HG03354 (cell line): ENCODE data around the gene ENPP3.

Experiments used
- ATAC-seq: cut with Tn5 transposase; IDR thresholded peaks from one replicate; pipeline ENCODE4 v1.9.1; 2021; ENCODE audit warnings: mild to moderate bottlenecking; ENCODE audit not compliant: unreplicated experiment, poor library complexity, severe bottlenecking

The ENPP3 gene

DNA sequence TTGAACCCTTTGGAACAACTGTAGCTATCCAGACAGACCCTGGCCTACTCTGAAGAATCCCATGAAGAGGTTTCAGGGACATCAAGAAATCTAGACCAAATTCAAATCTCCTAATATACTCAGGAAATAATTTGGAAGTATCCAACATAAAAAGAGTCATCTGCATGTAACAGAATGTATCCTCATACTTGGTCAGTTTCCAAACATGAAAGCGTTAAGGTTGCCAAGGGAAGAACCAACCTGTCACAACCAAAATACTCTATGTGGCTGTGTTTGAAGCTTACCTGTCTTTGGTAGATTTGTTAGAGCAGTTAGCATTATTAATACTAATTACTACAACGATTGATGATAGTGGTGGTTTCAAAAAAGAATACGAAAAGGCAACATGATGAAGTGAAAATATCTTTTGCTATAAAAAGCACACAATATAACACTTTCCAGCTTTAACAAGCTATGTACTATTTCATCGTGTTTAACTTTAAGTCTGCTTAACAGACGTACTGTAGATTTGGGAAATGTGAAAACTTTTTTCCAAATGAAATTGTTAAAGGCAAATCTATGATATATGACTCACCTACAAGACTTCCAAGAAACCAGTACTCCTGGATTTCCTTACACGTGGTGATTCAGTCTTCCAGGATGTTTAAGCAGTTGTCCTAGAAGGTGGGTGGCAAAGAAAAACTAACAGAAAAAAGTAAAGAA lies 124.1 kb downstream of the ENPP3 start:
- ATAC-seq, result no peak

DNA sequence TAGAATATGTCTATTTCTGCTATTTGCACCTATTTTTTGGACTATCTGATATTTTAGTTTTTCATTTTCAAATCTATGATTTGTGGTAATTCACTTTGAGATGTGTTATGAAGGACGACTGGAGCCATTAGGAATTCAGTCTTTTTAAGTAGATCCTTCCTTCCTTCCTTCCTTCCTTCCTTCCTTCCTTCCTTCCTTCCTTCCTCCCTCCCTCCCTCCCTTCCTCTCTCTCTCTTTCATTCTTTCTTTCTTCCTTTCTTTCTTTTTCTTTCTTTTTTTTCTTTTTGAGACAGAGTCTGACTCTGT lies 124.6 kb downstream of the ENPP3 start:
- ATAC-seq, result no peak

DNA sequence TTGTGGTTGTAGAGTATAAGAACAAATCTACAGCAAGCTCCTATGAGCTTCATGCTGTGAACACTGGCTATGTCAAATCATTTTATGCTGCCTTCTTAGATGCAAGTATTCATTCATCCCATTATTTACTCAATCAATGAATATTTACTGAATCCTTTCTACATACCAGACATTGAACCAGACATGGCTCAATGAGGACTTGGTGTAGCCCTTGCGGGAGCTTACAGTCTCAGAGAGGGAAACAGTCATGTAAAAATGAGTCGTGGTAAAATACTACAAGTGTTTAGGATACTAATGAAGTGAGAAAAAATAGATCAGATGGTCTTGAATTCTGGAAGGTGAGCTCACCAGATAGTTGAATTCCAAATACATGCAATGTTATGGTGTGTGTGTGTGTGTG lies 125.9 kb downstream of the ENPP3 start:
- no peak for ATAC-seq

DNA sequence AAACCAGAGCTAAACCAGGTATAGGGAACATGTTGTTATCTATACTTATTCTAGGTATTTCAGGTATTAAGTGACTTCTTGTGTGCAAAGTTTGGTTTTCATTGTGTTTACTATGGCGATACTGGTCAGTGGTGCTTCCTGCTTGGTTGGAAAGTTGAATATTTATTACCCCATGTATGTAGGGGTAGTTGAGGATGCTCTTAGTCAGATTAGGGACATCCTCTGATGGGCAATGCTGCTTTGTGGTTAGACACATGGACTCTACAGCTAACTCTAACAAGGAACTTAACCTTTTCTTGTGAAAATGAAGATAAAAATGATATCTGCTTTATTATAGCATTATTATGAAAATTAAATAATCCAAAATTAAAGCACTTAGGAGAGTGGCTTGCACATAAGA lies 126.6 kb downstream of the ENPP3 start:
- ATAC-seq, result no peak

DNA sequence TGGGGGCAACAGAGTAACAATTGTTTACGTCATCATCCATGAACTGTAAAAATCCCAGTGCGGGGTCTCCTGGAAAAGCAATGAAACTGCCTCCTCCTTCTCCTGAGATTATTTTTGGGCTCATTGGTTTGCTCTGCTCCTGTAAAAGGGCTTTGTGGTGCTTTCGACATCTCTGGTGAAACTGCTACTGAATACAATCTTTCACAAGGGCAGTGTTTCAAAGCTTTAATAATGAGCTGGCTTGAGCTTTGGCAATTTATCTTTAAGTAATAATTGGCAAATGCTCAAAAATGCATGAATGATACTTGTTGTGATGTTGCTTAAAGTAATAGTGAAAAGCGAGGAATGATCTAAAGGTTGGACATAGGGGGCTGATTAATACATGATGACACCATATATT lies 127.2 kb downstream of the ENPP3 start:
- ATAC-seq, result no peak

DNA sequence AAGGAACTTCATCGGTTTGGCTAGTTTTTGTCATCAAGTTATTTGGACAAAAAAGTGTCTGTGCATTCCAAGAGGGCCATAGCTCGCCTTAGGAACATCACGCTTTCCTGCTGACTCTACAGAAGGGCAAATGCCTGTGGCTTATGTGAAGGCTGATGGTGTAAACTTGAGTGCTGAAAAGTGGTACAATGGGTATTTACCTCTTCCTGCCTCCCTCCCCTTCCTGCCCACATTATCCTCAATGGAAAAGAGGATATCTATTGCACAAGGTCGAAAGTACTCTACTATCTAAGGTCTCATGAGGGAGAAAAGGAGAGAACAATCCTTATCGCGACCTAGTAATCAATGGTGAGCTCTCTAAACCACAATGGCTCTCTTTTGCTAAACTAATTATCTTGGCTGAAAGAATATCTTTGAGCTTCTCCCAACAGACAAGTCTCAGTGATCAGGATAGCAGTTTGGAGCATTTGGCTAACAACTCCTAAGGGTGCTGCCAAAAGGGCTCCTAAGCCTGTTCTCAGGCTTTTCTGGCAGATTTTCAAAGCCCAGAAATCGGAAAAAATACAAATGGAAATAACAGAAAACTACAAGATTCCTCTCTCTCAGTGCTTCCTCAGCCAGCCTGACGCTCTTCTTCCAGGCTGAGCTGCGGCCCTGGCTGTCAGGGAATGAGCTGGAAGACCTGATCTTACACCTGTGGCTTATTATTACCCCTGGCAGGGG lies 128.1 kb downstream of the ENPP3 start:
- ATAC-seq, result no peak

DNA sequence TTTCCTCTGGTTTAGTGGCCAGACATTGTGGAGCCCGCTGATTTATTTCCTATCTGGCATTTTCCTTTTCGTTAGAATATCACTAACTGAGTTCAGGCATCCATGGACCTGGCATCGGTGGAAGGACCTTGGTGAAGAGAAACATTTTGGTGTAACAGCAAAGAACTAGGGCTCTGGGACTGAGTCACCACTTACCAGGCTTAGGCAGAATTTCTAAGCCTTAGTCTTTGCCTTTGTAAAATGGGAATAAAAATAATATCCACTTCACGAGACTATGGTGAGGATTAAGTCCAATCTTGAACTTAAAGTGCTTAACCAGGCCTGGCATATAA lies 128.7 kb downstream of the ENPP3 start:
- no peak for ATAC-seq

DNA sequence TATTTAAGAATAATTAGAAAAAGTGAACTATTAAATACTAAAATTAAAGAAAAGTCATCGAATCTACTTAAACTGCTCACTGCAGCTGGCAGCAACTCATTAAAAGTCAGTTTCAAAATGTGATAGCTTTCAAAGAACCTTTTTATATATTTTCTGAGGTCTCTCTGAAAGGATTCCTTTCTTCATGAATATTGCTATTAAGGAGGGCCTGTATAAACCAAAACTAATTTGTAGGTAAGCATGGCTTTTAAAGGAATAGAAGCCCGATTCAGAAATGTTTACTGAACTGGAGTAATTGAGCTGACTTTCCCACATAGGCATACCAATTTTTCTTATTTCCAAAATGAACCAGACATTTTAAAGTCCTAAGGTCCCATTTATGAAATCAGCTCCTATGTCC lies 129.5 kb downstream of the ENPP3 start:
- ATAC-seq, result no peak

DNA sequence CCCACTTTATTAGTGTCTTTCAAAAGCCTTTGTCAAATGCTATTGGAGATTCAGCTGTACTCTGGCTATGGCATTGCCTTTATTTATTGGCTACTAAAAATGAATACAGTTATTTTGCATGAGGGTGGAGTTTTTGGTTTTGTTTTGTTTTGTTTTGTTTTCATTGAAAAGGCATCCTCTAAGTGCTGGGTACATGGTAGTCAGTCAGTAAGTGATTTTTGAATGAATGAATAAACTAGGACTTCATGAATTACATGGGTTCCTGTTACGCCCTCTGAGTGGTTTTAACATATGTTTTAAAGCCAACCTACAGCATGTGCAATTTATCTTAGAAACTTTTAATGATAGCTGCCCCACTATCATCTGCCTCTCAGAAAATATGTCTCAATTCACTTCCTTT lies 131.9 kb downstream of the ENPP3 start:
- ATAC-seq, result no peak

DNA sequence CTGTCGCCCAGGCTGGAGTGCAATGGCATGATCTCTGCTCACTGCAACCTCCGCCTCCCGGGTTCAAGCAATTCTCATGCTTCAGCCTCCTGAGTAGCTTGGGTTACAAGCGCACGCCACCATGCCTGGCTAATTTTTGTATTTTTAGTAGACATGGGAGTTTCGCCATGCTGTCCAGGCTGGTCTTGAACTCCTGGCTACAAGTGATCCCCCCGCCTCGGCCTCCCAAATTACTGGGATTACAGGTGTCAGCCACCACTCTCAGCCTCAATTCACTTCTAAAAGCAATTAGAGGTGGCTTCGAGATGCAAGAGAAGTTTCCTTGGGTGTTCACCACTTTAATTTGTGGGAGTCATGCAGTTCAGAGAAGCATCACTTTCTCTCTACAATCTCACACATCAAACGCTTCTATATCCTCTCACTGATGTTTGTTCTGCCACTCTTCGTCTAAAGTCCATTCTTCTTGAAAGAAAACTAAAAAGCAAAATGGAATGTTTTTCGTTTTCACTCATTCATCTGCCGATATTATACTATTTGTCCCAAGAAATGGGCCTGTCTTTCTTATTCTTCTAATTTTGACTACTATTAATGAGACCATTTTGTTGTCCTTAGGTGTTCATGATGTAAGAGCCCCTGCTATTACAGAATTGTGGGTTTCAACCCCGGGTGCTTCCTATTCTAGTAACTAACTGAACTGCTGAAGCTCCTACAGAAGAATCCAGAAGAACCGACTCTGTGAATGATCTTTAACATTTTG lies 132.5 kb downstream of the ENPP3 start:
- ATAC-seq, result no peak

DNA sequence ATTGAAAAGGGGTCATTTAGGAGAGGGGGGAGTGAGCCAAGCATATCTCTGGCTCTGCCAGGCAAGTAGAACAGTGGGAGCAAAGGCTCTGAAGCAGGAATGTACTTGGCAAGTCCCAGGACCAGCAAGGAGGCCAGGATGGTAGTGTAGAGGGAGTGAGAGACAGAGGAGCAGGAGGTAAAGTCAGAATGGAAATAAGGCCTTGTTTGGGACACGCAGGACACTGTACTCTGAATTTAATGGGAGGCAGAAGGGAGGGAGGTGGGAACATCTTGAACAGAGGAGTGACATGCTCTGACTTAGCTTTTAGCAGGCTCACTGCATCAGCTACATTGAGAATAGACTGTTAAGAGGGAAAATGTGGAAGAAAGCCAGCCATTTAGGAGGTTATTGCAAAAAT lies 133.7 kb downstream of the ENPP3 start:
- no peak for ATAC-seq

DNA sequence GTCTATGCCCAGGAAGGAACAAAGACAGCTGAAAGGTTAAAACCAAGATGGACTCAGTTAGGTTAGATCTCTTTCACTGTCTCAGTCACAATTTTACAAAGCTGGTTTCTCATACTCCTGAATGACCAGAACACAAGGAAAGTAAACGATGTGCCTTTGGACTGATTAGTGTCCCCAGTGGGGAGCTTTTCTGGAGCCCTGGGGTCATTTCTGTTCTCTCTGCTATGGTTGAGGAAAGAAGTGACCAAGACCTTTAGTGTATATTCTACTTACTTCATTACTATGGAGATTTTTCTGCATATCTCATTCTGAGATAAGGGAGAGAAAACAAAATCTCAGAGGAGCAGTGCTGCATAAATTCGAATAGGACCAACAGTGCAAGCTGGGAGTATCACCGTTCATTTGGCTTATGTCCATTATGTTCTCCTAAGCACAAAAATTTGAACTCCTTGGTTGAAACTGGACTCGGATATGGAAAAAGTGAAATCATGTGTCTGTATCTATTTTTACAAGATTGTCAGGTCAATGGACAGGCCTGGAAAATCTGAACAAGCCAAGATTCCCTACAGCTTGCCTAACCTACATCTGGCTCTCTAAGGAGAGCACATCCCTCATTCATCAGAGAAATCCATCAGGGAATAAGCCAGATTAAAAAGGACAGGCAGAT lies 136.3 kb downstream of the ENPP3 start:
- no peak for ATAC-seq

DNA sequence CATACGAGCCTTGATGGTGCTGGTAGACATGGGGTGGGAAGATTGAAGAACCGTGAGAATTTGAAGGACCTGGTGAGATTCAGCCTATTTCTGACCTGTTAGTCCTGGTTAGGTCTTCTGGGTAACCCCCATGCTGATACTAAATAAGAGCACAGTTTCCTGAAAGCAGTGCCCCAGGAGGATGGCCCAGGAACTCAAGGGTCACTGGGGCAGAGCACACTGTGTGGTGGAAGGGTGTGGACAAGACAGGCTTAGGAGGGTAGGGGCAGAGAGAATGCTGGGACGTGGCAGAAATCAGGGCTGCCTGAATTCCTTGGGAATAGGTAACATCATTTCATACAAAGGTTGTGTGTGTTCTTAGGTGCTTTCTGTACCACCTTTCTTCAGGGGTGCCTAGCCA lies 138.8 kb downstream of the ENPP3 start:
- no peak for ATAC-seq

DNA sequence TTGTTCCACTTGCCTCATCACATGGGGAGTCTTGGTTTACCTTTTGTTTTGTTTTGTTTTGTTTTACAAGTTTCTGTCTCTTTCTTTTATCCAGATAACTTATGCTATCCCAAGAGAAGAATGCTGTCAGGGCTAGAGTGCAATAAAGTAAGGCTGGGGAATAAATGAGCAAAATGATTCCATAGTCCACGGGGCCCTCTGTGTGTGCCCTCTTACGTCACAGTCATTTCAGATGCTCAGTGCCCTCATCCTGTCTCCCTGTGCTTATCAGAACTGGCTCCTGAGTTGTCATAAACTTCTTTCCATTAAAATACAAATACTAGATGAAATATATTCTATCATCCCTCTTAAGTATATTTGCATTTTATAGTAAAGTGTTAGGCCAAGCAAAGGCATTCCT lies 139.9 kb downstream of the ENPP3 start:
- ATAC-seq, result no peak

DNA sequence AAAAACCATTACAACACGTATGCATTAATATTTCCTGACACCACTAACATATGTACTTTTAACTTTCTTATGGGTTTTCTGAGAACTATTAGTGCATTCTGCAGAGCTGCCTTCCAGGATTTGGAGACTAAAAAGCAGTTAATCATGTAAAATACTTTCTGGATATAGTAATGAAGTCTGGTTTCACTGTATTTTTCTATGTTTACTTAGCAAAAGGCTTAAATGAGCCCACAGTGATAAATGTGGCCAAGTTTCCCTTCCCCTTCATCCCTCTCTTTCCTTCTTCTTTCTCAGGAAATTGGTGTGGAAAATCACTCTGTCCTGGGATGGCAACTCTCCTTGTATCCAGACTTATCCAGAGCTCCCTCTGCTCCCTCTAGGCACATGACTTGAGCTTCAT lies 141.1 kb downstream of the ENPP3 start:
- ATAC-seq, result no peak

DNA sequence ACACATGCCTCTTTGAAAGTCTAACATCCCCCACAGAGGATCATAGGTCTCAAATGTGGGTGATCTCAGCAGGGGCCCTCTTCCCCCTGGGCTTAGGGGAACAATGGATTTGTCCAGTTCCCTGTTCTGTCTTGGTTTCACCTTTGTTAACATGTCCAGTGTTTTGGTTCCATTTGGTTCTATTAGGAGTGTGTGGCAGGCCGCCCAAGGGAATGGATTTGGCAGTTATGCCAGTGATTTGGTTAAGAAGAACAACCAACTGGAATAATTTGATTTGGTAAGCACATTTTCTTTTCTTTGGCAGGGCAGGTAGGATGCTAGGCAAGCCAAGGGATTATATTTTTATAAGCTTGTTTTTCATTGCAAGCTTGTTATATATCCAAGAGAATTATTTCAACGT lies 142.2 kb downstream of the ENPP3 start:
- no peak for ATAC-seq

DNA sequence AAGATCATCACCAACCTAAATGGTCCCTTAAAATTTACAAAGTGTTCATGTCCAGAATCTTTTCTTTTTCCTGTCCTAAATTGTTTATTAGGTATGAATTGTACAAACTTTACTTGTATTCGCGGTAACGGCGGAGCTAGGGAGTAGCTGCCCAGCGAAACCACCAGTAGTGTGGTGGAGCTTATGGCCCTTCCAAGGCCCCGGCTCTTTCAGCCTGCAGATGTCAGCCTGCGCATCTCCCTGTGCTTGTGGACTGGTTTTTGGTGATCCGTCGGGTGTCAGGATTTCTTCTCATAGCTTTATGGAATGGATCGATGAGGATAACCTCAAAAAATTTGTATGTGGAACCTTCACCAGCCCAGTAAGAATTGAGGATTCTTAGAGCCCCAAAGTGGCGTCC lies 143.5 kb downstream of the ENPP3 start:
- ATAC-seq, result no peak

DNA sequence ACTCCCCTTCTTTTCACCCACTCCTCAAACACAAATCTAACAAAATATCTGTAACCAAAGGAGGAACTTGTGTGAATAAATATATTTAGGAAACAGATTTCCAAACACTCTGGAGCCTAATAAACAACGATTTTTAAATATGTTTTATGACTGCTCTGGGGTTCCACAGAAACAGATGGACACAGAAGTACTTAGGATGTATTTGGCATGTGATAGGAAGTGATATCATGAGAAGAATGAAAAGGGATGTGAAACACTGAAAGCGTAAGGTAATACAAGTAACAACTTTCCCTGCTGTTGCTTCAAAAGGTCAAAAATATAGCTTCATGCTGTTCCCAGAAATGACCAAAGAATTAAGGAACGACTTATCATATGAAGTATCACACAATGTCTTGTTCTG lies 144.6 kb downstream of the ENPP3 start:
- no peak for ATAC-seq

DNA sequence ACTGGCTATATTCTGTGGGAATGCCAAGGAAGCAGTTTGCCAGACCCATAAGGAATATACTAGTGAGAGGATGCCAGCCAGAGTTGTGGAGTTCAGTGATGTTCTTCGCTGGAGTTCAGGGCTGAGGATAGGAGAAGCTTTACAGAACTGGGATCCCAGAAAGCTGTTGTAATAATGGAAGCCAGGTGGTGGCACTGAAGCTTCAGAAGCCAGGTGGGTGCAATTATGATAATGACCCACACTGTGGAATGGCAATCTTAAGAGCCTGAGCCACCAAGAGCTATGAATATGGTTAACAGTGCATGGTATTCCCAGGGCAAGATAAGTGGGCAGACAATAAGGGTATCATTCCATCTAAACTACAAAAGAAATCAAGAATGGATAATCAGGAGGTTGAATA lies 145.7 kb downstream of the ENPP3 start:
- no peak for ATAC-seq

DNA sequence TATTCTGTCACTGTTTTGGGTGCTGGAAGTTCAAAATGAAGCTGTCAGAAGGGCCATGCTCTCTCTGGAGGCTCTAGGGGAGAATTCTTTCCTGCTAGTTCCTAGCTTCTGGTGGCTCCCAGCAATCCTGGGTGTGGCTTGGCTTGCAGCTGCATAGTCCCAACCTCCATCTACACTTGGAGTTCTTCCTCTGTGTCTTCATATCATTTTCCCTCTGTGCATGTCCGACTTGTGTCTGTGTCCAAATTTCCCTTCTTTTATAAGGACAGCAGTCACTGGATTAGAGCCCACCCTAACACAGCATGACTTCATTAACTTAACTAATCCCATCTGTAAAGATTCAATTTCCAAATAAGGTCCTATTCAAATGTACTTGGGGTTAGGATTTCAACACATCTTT lies 147.5 kb downstream of the ENPP3 start:
- no peak for ATAC-seq

DNA sequence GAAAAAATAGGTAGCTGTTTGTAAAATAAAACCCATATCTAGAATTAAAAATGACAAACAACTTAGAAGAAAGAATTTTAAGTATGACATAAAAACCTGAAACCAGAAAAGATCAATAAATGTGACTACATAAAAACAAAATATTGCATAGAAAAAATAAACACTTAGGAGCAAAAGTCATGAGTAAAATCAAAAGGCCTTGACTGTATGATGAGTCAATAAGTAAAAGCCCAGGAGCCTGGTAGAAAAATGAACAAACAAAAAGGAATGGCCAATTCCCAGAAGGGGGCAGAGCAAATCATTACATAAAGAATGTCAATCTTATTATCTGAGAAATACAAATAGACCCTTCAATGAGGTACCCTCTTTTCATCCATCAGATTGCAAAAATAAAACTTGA lies 150.0 kb downstream of the ENPP3 start:
- ATAC-seq, result no peak
